HG02938 (cell line): ENCODE data around the gene ATF4.
A peak's percentile ranks its signal among the peaks of the same experiment; 100 is the strongest.

Experiments used
- ATAC-seq: cut with Tn5 transposase; IDR thresholded peaks from one replicate; pipeline ENCODE4 v1.9.1; 2021; ENCODE audit warnings: mild to moderate bottlenecking, moderate library complexity; ENCODE audit not compliant: unreplicated experiment

Gene ATF4

GRCh38 chr22:39520226-39521105 lies at the start of gene ATF4:
Gene ATF4, plus strand, starts transcription at chr22:39520562. Its CDS starts 884 bp downstream, at chr22:39521446.
- ATAC-seq, result peak; percentile 39

DNA sequence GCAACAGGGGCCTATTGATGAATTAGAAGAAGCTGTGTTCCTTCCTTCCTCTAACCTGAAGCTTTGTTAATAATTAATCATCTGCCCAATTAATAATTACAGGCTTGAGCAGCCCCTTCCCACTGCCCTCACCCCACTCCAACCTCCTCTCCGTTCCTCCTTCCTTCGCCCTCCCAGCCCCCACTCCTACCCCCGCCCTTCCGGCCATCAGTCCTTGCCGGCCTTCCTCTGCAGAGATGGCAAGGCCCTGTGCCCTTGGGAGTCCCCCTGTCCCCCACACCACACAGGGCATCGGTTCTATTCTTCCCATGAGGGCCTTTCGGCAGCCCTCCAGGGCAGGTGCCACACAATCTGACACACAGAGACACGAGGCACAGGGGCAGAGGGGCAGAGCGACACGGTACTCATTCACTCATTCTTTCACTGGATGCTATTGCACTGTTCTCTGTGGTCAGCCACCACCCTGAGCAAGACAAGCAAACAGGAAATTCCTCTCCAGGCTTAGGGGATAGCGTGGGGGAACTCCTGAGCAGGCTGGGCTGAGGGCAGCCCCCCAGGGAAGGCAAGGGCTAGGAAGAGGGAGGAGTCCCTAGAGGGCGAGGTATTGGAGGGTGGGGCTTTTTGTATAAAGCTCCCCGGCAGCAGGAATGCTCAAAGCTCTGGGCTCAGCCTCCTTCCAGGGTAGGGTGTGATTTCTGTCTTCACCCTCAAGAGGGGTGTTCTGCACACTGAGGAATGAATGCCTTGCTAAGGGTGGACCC lies 48.8 kb upstream of the ATF4 start:
- ATAC-seq, result peak; percentile 58

- ATAC-seq, result no peak
These were observed 47.5 kb upstream of the ATF4 start for GRCh38 chr22:39472570-39473556.

DNA sequence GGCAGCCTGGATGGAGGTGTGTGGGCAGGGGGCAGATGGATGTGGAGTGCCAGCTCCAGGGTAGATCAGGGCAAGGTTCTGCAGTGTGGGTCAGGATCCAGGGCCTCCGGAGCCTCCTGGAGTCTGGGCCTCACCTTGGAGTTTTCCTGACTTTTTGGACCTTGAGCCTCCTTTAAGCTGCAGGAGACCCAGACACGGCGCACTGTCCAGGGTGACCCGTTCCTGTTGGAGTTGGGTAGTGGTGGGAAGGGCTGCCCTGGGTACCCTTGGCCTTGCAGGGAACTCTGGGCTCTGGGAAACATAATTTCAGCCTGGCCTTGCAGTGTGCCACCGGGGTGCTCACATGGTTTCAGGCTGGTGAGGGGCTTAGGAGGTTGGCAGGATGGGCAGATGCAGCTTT lies 46.5 kb upstream of the ATF4 start:
- no peak for ATAC-seq

GRCh38 chr22:39474351-39475111 lies 45.8 kb upstream of the ATF4 start:
- no peak for ATAC-seq

DNA sequence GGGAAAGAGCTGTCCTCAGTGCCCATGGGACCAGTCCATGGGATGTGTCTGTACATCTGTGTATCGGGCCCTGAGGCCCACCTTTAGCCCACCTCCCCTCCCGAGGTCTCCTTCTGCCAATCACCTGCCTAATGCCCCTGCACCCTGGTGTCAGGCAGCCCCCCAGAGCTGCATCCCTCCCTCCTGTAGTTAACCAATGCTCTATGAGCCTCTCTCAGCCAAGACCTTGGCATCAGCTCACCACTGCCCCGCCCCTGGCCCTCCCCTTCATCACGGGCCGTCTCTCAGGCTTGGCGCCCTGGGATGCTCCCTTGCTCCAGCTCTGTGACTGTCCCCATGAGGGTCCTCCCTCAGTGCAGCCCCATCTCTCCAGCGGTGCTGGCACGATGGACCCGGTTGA lies 45.0 kb upstream of the ATF4 start:
- no peak for ATAC-seq

- no peak for ATAC-seq
These were observed 44.5 kb upstream of the ATF4 start for GRCh38 chr22:39475902-39476301.

- ATAC-seq, result no peak
These were observed 43.7 kb upstream of the ATF4 start for GRCh38 chr22:39476664-39477063.

DNA sequence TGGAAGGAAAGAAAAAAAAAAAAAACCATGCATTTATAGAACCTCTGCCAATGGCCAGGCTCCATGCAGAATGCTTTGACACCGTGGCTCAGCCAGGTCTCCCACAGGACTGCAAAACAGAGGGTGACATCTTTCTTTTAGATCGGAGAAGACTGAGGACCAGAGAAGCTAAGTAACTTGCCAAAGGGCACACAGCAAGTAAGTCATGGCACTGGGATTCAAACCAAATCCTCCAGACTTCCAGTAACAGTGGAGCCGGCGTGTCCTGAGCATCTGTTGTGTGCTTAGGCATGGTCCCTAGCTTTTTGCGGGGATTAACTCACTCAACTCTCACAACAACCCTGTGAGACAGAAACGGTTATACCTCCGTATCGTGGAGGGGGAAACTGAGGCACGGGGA lies 42.8 kb upstream of the ATF4 start:
- no peak for ATAC-seq

DNA sequence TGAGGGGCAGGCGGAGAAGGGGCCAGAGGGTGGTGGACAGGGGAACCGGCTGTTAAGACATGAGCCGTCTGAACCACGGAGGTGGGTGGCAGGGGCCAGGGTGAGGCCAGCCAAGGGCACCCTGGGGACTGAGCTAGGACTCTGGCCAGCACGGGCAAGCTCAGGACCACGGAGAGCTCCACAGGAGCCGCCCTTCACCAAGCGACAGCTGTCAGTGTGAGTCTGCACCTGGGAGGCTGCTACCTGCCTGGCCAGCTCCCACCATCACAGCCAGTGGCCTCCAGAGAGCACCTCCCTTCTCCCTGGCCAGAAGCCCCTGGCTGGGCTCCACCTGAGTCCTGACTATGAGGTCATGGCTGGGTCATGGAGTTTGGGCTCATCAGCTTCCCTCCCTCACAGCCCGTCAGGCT lies 41.9 kb upstream of the ATF4 start:
- no peak for ATAC-seq

- ATAC-seq, result no peak
These were observed 41.1 kb upstream of the ATF4 start for GRCh38 chr22:39479254-39479653.

DNA sequence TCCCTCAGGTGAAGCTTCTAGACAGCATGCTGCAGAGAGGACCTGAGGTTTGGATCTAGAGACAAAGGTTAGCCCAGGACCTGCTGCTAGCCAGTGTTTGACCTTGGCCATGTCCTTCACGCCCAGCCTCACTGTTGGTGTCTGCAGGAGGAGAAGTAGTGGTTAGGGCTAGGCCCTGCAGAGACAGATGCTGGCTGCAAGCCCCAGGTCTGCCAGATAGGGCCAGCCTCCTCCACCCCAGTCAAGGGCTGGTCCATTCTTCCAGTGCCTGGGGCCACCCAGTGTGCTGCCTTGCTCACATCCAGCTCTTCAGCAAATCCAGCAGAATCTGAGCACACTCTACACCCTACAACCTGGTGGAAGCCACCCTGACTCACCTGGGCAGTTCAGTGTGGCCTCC lies 39.8 kb upstream of the ATF4 start:
- ATAC-seq, result no peak

DNA sequence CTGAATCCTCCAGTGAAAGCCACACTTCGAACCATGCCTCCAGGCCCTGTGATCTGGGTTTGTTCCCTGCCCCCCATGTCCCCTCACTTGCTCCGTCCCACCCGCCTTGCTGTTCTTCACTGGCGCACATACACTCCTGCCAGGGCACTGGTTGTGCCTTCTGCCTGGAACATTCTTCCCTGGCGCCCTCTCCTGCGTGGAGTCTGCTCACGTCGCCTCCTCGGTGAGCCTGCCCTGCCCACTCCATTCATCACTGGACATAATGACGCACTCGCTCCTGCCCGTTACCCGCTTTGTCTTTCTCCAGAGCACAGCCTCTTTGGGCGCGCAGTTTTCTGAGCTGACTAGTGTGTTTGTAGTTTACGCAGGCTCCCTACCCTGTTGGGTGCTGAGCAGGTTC lies 39.3 kb upstream of the ATF4 start:
- ATAC-seq, result no peak

DNA sequence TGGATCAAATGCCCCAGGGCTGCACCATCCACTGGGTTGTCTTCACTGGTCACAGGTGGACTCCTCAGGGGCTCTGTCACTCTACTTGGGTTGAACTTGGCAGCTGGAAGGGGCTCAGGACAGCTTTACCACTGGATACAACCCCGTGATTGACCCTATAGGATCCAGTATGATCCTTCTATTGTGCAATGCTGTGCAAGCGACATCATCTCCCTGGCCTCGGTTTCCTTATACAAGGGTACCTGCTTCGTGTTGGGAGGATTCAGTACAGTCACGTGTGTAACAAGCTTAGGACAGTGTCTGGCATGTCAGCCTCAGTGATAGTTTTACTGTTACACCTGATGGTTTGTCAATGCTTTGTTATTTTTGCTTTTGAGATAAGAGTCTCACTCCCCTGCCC lies 38.8 kb upstream of the ATF4 start:
- ATAC-seq, result no peak

DNA sequence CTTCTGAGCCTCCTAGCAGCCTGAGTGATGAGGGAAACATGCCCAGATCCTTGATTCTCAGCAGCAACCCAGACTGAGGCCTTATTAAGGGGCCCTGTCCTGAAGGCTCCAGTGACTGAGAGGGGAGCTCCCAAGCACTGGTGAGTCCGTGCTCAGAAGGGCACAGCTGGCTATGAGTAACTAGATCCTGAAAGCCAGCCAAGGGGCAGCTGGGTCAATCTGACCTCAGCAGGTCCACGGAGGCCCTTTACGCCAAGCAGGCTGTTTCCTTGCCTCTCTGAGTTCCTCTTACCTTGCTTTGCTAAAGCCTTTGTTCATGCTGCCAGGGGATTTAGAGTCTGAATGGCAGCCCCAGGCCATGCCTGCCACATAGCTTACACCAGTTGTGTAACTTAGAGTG lies 37.6 kb upstream of the ATF4 start:
- no peak for ATAC-seq

- no peak for ATAC-seq
These were observed 33.2 kb upstream of the ATF4 start for GRCh38 chr22:39486951-39487825.

- ATAC-seq, result no peak
These were observed 32.4 kb upstream of the ATF4 start for GRCh38 chr22:39487826-39488520.

DNA sequence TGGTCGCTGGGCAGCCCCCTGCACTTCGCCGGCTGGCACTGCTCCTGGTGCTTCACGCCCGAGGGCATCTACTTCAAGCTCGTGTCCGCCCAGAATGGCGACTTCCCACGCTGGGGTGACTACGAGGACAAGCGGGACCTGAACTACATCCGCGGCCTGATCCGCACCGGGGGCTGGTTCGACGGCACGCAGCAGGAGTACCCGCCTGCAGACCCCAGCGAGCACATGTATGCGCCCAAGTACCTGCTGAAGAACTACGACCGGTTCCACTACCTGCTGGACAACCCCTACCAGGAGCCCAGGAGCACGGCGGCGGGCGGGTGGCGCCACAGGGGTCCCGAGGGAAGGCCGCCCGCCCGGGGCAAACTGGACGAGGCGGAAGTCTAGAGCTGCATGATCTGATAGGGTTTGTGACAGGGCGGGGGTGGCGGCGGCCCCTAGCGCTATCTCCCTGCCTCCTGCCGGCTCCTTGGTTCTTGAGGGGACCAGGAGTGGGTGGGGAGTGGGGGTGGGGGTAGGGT lies 31.7 kb upstream of the ATF4 start:
- ATAC-seq, result no peak
